GM21717 (cell line): ENCODE data around the gene TH.
"Not testable (repeated sequence)": the region's sequence is repeated elsewhere in the genome, so short reads cannot be mapped to it uniquely, and the experiment has no call there.

ENCODE experiments used
- ATAC-seq: cut with Tn5 transposase; IDR thresholded peaks from one replicate; pipeline ENCODE4 v1.9.1; 2021; ENCODE audit warnings: mild to moderate bottlenecking, moderate library complexity; ENCODE audit not compliant: unreplicated experiment

The TH gene

DNA sequence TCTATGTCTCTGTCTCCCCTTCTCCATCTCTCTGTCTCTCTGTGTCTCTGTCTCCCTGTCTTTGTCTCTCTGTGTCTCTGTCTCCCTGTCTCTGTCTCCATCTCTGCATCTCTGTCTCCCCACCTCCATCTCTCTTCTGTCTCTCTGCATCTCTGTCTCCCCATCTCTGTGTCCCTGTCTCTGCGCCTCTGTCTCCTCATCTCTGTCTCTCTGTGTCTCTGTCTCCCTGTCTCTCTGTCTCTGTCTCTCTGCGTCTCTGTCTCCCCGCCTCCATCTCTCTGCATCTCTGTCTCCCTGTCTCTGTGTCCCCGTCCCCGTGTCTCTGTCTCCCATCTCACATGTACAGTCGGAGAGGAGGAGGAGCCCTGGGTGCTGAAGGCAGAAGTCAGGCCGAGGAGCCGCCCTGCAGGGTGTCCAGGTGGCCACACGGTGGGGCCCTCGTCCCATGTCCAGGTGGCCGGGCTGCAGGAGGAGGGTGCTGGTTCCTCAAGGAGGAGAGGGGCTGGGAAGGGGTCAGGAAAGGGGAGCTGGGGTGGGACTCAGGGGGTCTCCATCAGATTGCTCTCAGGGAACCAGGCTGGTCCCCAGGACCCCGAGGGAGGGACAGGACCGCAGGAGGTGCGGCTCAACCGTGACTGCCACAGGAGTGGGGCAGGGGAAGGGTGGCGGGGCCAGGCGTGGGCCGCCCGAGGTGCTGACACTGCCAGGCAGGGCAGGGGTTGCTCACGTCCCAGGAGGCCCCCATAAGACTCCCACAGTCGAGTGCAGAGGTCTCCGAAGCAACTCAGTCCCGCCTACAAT lies 25.6 kb upstream of the TH start:
- ATAC-seq = no peak

DNA sequence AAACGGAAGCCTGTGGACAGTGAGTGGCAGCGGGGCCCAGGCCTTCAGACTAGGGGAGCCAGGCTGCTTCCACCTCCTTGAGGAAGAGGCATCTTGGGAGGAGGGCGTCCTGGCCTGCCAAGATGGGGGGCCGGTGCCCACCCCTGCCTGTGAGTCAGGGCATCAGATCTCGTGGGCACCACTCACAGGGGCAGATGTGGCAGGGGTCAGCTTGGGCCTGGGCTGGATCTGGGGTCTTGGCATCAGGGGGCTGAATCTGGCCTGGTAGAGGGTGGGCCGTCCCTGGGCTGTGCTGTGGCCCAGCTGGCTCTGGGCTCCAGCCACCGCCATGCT lies 24.1 kb upstream of the TH start:
- no peak for ATAC-seq

DNA sequence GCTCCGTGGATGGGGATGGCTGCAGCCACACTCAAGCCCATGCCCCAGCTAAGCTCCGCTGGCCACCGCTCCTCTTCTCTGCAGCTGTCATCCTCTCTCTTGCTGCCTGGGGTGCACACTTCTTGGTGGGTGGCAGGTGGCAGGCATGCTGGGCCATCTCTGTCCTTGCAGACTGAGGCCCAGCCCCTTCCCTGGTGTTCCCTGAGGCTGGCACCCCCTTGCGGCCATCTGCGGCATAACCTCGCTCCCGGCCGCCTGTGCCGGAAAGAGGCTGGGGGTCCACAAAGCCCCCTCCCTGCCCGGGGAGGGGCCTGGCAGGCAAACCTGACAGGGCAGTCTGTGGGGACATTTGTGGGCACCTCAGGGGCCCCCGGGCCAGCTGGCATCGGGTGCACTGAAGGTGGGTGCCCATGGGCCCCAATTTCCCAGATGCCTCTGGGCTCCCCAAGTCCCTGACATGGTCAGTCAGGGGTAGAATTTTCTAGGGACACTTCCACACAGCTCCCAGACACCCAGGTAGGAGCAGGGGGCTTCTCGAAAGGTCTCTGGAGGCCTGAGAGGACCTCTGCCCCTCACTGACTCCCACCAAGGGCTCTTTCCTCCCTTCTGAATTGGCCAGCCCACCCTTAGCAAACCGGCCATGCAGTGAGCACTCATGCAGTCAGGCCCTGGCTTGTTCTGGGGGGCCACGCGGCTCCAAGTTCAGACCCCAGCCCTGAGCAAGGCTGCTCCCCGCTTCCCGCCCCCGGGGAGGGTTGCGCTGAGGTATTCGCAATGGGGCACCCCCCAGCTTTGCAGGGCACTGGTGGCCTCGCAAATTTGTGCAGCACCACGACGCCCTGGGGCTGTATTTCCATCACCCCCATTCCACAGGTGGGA lies 23.5 kb upstream of the TH start:
- no peak for ATAC-seq

DNA sequence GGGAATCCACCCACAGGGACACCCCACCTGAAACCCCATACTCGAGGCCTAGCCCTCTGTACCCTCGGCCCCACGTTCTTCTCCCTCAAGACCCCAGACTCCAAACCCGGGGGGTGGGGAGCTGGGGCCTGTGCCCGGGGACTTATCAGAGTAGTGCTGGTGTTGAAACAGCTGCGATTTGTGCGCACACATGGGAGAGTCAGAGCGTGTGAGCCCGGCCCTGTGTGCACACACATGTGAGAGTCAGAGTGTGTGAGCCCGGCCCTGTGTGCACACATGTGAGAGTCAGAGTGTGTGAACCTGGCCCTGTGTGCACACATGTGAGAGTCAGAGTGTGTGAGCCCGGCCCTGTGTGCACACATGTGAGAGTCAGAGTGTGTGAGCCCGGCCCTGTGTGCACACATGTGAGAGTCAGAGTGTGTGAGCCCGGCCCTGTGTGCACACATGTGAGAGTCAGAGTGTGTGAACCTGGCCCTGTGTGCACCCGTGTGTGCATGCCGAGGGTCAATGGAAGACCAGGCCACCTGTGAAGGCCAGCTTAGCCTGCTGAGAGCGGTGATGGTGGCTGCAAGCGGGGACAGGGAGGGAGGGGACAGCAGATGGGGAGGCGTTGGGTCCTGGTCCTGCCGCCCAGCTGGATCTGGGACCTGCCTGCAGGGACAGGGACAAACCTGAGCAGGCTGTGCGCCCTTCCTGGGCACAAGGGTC lies 22.4 kb upstream of the TH start:
- ATAC-seq = not testable (repeated sequence)

DNA sequence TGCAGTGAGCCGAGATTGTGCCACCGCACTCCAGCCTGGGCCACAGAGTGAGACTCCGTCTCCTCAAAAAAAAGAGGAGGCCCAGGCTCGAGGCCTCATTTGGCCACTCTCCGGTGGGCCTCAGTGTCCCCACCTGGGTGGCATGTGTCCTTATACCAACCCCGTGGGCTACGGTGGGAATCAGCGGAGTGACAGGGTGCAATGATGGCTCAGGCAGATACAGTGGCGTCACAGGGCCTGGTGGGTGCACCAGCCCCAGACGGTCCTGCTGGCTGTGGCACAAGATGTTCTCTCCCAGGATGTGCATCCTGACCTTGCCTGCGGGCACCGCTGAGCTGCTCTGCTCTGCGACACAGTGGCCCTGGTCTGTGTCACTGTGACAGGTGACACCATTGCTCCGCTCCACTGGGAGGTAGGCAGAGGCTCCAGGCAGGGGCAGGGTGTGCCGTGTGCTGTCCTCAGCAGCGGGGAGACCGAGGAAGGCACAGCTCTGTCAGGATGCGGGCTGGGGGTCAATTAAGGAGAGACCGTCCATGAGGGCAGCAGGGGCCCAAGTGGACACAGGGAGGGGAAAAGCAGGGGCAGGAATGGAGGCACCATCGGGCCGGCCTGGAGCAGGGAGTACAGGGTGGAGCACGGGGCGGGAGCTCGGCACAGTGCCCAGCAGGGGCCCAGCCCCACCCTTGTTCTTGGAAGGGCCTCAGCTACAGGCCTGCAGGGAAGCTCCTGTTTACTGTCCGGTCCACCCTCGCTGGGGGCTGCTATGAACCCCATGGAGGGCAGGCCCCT lies 21.7 kb upstream of the TH start:
- no peak for ATAC-seq

GRCh38 chr11:2192435-2192834 lies 20.8 kb upstream of the TH start:
- ATAC-seq = no peak

DNA sequence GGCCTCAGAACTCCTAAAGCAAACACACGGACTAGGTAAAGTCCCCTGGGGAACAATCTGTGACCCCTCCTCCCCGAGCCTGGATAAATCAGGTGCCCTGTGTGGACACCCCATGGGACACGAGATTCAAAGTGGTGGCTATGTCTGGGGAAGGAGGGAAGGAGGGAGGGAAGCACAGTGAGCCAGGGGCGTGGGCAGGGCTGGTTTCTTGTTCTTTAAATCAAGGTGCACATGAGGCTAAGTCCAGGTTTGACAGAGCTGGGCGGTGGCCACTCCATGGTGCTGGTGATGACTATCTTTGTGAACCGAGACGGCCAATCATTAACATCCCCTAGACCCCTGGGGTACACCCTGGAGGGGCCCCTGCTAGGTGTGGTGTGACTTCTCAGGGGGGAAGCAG lies 20.3 kb upstream of the TH start:
- ATAC-seq = no peak

GRCh38 chr11:2190657-2191471 lies 19.2 kb upstream of the TH start:
- ATAC-seq = no peak

DNA sequence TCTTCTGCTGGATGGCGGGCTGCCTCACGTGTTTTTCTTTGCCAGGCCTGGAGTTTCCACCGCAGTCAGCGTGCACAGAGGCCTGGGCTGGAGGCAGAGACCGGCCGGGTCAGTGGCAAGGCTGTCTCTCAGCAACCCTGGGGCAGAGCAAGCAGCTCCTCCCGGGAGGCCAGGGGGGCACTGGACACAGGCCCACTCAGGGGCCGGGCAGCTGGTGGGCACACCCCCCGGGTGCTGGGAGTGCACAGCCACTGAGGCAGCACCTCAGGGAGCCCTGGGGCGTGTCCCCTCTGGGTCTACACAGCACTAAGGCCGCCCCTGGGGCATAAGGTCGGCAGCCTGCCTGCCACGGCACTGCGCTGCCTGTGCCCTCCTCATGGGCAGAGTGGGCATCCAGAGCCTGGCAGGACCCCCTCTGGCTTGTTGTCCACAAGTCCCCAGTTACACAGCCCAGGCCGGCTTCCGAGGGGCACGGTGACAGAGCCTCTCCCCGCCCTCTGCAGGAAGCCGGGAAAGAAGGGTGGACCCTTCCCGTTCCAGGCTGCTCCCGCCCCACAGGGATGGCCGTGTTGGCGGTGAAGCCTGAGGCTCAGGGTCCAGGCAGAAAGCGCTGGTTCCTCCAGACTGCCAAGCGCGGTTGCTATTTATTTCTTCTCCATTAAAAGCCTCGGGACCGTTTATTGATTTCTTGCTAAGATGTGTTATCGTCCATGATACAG lies 18.5 kb upstream of the TH start:
- no peak for ATAC-seq

DNA sequence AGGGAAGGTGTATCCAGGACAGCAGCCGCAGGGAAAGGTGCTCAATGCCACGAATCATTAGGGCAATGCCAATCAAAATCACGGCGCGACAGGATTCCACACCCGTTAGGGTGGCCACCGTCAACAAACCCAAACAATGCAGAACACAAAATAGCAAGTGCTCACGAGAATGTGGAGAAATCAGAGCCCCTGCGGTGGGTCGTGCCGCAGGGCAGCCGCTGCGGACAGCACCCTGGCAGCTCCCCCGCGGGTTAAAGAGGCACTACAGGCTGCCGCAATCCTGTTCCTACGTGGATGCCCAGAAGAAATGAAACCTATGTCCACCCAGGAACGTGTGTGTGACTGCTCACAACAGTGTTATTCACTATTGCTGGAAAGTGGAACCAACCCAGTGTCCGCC lies 17.1 kb upstream of the TH start:
- ATAC-seq = no peak

DNA sequence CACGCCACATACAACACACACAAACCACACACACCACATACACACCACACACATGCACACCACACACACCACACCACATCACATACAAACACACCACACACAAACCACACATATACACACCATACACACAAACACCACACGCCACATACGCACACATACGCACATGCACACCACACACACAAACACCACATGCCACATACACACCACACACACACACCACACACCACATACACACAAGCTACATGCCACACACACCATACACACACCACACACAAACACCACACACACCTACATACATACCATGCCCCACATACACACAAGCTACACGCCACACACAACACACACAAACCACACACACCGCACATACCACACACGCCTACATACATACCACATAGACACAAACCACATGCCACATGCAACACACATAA lies 15.7 kb upstream of the TH start:
- ATAC-seq = no peak

GRCh38 chr11:2186669-2187279 lies 15.2 kb upstream of the TH start:
- ATAC-seq = no peak

DNA sequence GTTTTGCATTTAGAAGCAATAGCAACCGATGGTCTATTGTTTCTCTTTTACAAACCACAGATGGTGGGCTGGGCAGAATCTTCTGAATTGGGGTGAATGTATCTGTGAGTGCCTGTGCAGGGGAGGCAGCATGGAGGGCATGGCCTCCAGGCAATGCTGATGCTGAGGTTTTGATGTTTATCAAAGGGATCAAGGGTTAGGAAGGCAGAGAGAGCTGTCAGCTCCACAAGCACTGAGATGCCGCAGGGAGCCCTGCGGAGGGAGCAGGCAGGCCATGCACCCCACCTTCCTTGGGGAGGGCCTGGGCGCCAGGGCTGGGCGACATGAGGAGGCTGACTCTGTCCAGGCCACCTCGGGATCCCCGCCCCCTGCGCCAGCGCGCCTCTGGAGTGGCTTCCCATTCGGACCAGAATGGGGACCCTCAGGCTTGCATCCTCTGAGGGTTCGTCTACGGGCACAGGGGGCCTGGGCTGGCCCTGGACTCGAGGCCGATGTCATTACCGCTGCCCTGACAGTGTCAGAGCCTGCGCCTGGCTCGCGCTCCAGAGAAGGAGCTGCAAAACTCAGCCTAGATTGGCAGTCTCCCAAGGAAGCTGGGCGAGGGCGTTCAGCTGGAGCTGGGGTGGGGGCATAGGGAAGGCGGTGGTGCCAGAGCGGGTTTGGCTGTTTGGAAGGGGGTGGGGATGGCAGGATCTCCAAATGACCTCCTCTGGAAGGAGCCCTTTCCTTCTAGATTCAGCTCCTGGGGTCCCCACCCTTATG lies 13.9 kb upstream of the TH start:
- no peak for ATAC-seq

DNA sequence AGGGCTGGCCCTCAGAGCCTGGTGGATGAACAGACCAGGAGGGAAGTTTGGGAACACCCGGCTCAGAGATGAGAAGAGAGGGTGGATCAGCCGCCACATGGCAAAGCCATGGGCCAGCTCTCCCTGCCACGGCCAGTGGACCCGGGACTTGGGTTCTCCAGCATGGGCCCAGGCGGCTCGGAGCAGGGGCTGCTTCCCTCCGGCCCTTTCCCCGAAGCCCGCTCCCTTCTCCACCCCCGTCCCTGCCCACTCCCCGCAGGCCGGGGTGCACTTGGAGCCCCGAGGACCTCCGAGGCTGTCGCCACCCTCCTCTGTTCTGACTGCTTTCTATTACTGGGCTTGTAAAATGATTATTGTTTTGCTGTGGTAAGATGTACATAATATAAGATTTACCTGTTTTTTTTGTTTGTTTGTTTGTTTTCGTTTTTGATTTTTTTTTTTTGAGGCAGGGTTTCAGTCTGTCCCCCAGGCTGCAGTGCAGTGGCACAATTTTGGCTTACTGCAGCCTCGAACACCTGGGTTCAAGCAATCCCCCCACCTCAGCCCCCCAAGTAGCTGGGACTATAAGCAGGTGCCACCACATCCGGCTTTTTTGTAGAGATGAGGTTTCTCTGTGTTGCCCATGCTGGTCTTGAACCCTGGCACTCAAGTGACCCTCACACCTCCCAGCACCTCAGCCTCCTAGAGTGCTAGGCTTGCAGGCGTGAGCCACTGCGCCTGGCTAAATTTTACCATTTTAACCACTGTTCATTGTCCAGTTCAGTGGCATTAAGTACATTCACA lies 11.3 kb upstream of the TH start:
- no peak for ATAC-seq

- no peak for ATAC-seq
Observed at GRCh38 chr11:2182075-2182474, 10.5 kb upstream of the TH start.

GRCh38 chr11:2180789-2181370 lies 9.3 kb upstream of the TH start:
- ATAC-seq = no peak

DNA sequence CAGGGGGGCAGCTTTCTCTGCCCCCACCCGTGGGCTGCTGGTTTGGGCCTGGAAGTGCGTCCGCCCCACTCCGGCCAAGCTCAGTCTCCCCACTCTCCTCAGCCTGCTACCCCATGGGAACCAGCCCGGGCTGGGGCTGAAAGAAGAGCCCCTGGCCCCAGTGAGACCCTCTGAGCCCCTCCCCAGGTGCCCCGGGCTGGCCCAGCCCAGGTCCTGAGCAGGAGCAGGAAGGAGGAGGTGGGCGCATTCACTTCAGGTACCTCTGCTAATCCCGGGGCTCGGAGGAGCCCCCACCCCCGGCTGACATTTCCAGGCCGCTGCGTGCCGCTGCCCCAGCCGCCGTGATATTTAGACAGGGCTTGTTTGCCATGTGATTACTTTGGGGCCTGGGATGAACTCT lies 8.7 kb upstream of the TH start:
- no peak for ATAC-seq
